GM12873 (cell line): ENCODE results near the gene CUX1.

Source experiments
- CTCF ChIP-seq: IDR thresholded peaks from 2 replicates; pipeline ENCODE4 v1.5.1; 2012; ENCODE audit warnings: low read depth, mild to moderate bottlenecking, moderate library complexity, low read length, control low read depth; ENCODE audit not compliant: insufficient read depth; ENCODE audit errors: missing control alignments

Gene CUX1

GRCh38 chr7:102284891-102285539 lies 467.6 kb downstream of the CUX1 start:
- no peak for TF ChIP-seq CTCF

GRCh38 chr7:102285540-102286236 lies 468.3 kb downstream of the CUX1 start:
- TF ChIP-seq CTCF = no peak

- TF ChIP-seq CTCF = no peak
These were observed 469.0 kb downstream of the CUX1 start, which contains the start of gene SH2B2 for GRCh38 chr7:102286237-102287110. Gene SH2B2 (plus strand): TSS chr7:102286868. CDS start chr7:102300551, 13,683 bp downstream.

- no peak for TF ChIP-seq CTCF
These were observed 469.9 kb downstream of the CUX1 start for GRCh38 chr7:102287111-102287980.

GRCh38 chr7:102287981-102288278 lies 470.5 kb downstream of the CUX1 start:
- no peak for TF ChIP-seq CTCF

GRCh38 chr7:102288285-102288930 lies 471.0 kb downstream of the CUX1 start:
- TF ChIP-seq CTCF = peak; percentile 55
